Liver (tissue), 9 donors: ENCODE data around the gene ATP11A. TPM values are rescaled to one million over a fixed set of nuclear protein-coding genes. Genes with fewer than 3 reads are reported as not detected.

Experiments used
- DNase-seq: peaks from one replicate; pipeline ENCODE4 v3.0.0-alpha.2; 2017; ENCODE audit warnings: low spot score
- H3K27ac ChIP-seq, 2 donors: one replicate each; pipeline ENCODE4 v1.7.0; 2013; ENCODE audit warnings: inconsistent platforms in 2 of 2, low read length in 2 of 2, control low read depth in 1 of 2, low read depth in 1 of 2, mild to moderate bottlenecking in 1 of 2
- H3K27me3 ChIP-seq, 4 donors: one replicate each; pipeline versions ENCODE4 v1.6.1 to v1.7.0; 2013; ENCODE audit warnings: low read length in 3 of 4, inconsistent platforms in 1 of 4, mild to moderate bottlenecking in 1 of 4, moderate library complexity in 1 of 4; ENCODE audit not compliant: control insufficient read depth in 4 of 4, insufficient read depth in 4 of 4
- H3K36me3 ChIP-seq, 4 donors: one replicate each; pipeline versions ENCODE4 v1.6.1 to v1.7.0; 2013; ENCODE audit warnings: low read length in 3 of 4, mild to moderate bottlenecking in 3 of 4, low read depth in 1 of 4, moderate library complexity in 1 of 4; ENCODE audit not compliant: control insufficient read depth in 4 of 4, insufficient read depth in 3 of 4
- H3K4me1 ChIP-seq, 4 donors: one replicate each; pipeline versions ENCODE4 v1.6.1 to v1.7.0; 2013; ENCODE audit warnings: low read length in 3 of 4, mild to moderate bottlenecking in 3 of 4, moderate library complexity in 1 of 4; ENCODE audit not compliant: control insufficient read depth in 4 of 4, insufficient read depth in 4 of 4
- H3K4me3 ChIP-seq, 3 donors: one replicate each; pipeline versions ENCODE4 v1.6.1 to v1.7.0; 2013; ENCODE audit warnings: low read length in 3 of 3, control low read depth in 1 of 3, low read depth in 1 of 3, mild to moderate bottlenecking in 1 of 3
- H3K9ac ChIP-seq, 2 donors: one replicate each; pipeline ENCODE4 v1.7.0; 2013; ENCODE audit warnings: low read length in 2 of 2, mild to moderate bottlenecking in 2 of 2, moderate library complexity in 2 of 2, control low read depth in 1 of 2, low read depth in 1 of 2
- H3K9me3 ChIP-seq, 4 donors: one replicate each; pipeline versions ENCODE4 v1.6.1 to v1.7.0; 2013; ENCODE audit warnings: low read length in 3 of 4; ENCODE audit not compliant: control insufficient read depth in 4 of 4
- ATF3 ChIP-seq: IDR thresholded peaks from 2 replicates; pipeline ENCODE4 v1.6.1; 2016; ENCODE audit warnings: antibody characterized with exemption
- CTCF ChIP-seq: fragments of 150-350 bp; IDR thresholded peaks from 2 replicates; pipeline ENCODE4 v1.5.1; 2017; ENCODE audit warnings: improper control_type of control experiment, low read depth, low read length; ENCODE audit not compliant: missing input control
- EGR1 ChIP-seq, 2 donors: IDR thresholded peaks; 2 replicates each; pipeline ENCODE4 v1.6.1; 2016 to 2018; ENCODE audit warnings: antibody characterized with exemption in 2 of 2, low read depth in 2 of 2
- FOXA1 ChIP-seq: IDR thresholded peaks from 2 replicates; pipeline ENCODE4 v1.6.1; 2016; ENCODE audit warnings: antibody characterized with exemption
- FOXA2 ChIP-seq: IDR thresholded peaks from 2 replicates; pipeline ENCODE4 v1.6.1; 2016; ENCODE audit warnings: antibody characterized with exemption
- GABPA ChIP-seq, 2 donors: IDR thresholded peaks in 1 of 2; conservative IDR thresholded peaks in 1 of 2; 2 replicates each; pipeline ENCODE4 v1.6.1; 2016; ENCODE audit warnings: antibody characterized with exemption in 2 of 2, mild to moderate bottlenecking in 1 of 2, moderate library complexity in 1 of 2
- HNF4A ChIP-seq, 2 donors: conservative IDR thresholded peaks; 2 replicates each; pipeline ENCODE4 v1.6.1; 2016; ENCODE audit warnings: antibody characterized with exemption in 2 of 2, mild to moderate bottlenecking in 2 of 2
- HNF4G ChIP-seq: IDR thresholded peaks from 2 replicates; pipeline ENCODE4 v1.6.1; 2016; ENCODE audit warnings: antibody characterized with exemption
- JUND ChIP-seq, 2 donors: IDR thresholded peaks; 2 replicates each; pipeline ENCODE4 v1.6.1; 2016; ENCODE audit warnings: antibody characterized with exemption in 2 of 2
- NR2F2 ChIP-seq: IDR thresholded peaks from 2 replicates; pipeline ENCODE4 v1.6.1; 2016; ENCODE audit warnings: antibody characterized with exemption
- RAD21 ChIP-seq, 2 donors: IDR thresholded peaks; 2 replicates each; pipeline ENCODE4 v1.6.1; 2016; ENCODE audit warnings: antibody characterized with exemption in 2 of 2, mild to moderate bottlenecking in 2 of 2
- RXRA ChIP-seq, 2 donors: IDR thresholded peaks; 2 replicates each; pipeline ENCODE4 v1.6.1; 2017 to 2018; ENCODE audit warnings: antibody characterized with exemption in 2 of 2, mild to moderate bottlenecking in 1 of 2
- SP1 ChIP-seq: IDR thresholded peaks from 2 replicates; pipeline ENCODE4 v1.6.1; 2018; ENCODE audit warnings: antibody characterized with exemption, mild to moderate bottlenecking
- TAF1 ChIP-seq: conservative IDR thresholded peaks from 2 replicates; pipeline ENCODE4 v1.6.1; 2016; ENCODE audit warnings: antibody characterized with exemption, mild to moderate bottlenecking
- YY1 ChIP-seq: IDR thresholded peaks from 2 replicates; pipeline ENCODE4 v1.6.1; 2016; ENCODE audit warnings: antibody characterized with exemption, mild to moderate bottlenecking
- WGBS: extraction: QIAGEN DNeasy Blood & Tissue Kit; methylation state at CpG from one replicate; pipeline ENCODE4 v1.1.7; 2013; 5-methylcytosine and 5-hydroxymethylcytosine counted together
- polyA plus RNA-seq, 2 donors: library from polyadenylated mRNA; stranded (reverse) in 1 of 2; unstranded in 1 of 2; fragments of 200-250 nt in 1 of 2; fragments of >200 nt in 1 of 2; fragmentation: Nextera tagmentation in 1 of 2; extraction: Ambion mirVana in 1 of 2; gene quantifications; one replicate each; pipeline versions ENCODE4 v1.2.1 to v1.2.3, GENCODE V29; 2013 to 2015
- total RNA-seq, 2 donors: library from RNA; depleted of rRNA; stranded (reverse); fragments of >200 nt; gene quantifications; one replicate each; pipeline ENCODE4 v1.2.3, GENCODE V29; 2014
- TF ChIP-seq, protein P1 (sequence below): IDR thresholded peaks from 2 replicates; pipeline ENCODE4 v1.6.1; 2016; ENCODE audit warnings: antibody characterized with exemption, mild to moderate bottlenecking
- TF ChIP-seq, protein P2 (sequence below): IDR thresholded peaks from 2 replicates; pipeline ENCODE4 v1.6.1; 2016; ENCODE audit warnings: antibody characterized with exemption
- donor health status: healthy.
- donor health status: healthy.
- donor health status: healthy.
- donor health status: healthy.
- donor health status: healthy.

ATP11A gene
- total and polyA plus RNA-seq, 4 donors = 8.7 to 27.9 (median 13.8) TPM

- no peaks in the 10 kb centered on the region for H3K27me3 ChIP-seq
- H3K4me3 ChIP-seq = no peak overlapping the region
- H3K36me3 ChIP-seq = peaks cover 0 to 6% (median 3%) of the 10 kb centered on the region in 4 donors
- TF ChIP-seq NR2F2 (no peak), RAD21 (IDR thresholded peaks at IDR 0.05) (no peak), JUND (IDR thresholded peaks at IDR 0.05) (no peak), FOXA2 (no peak), GABPA (IDR thresholded peaks at IDR 0.05 in 1 of 2, conservative IDR thresholded peaks at IDR 0.05 in 1 of 2) (no peak), CTCF (no peak), EGR1 (IDR thresholded peaks at IDR 0.05; ENCODE audit: low read depth in 2 of 2) (no peak), FOXA1 (no peak), ATF3 (no peak), HNF4G (no peak), HNF4A (conservative IDR thresholded peaks at IDR 0.05) (no peak), TAF1 (no peak), RXRA (IDR thresholded peaks at IDR 0.05) (no peak)
- TF ChIP-seq, protein P1, sequence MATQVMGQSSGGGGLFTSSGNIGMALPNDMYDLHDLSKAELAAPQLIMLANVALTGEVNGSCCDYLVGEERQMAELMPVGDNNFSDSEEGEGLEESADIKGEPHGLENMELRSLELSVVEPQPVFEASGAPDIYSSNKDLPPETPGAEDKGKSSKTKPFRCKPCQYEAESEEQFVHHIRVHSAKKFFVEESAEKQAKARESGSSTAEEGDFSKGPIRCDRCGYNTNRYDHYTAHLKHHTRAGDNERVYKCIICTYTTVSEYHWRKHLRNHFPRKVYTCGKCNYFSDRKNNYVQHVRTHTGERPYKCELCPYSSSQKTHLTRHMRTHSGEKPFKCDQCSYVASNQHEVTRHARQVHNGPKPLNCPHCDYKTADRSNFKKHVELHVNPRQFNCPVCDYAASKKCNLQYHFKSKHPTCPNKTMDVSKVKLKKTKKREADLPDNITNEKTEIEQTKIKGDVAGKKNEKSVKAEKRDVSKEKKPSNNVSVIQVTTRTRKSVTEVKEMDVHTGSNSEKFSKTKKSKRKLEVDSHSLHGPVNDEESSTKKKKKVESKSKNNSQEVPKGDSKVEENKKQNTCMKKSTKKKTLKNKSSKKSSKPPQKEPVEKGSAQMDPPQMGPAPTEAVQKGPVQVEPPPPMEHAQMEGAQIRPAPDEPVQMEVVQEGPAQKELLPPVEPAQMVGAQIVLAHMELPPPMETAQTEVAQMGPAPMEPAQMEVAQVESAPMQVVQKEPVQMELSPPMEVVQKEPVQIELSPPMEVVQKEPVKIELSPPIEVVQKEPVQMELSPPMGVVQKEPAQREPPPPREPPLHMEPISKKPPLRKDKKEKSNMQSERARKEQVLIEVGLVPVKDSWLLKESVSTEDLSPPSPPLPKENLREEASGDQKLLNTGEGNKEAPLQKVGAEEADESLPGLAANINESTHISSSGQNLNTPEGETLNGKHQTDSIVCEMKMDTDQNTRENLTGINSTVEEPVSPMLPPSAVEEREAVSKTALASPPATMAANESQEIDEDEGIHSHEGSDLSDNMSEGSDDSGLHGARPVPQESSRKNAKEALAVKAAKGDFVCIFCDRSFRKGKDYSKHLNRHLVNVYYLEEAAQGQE = no peak
- TF ChIP-seq, protein P2, sequence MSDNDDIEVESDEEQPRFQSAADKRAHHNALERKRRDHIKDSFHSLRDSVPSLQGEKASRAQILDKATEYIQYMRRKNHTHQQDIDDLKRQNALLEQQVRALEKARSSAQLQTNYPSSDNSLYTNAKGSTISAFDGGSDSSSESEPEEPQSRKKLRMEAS = no peak
- 88% methylated on average over 6 of the region's 6 CpGs for WGBS
- H3K9me3 ChIP-seq = no peaks in the 10 kb centered on the region
- no peak overlapping the region for H3K27ac ChIP-seq
- H3K4me1 ChIP-seq = peaks cover 0 to 11% (median 8%) of the 10 kb centered on the region in 4 donors
- no peak overlapping the region for H3K9ac ChIP-seq
- no peak for DNase-seq
Measured at GRCh38 chr13:112887151-112887550, 197.3 kb downstream of the ATP11A start.

DNA sequence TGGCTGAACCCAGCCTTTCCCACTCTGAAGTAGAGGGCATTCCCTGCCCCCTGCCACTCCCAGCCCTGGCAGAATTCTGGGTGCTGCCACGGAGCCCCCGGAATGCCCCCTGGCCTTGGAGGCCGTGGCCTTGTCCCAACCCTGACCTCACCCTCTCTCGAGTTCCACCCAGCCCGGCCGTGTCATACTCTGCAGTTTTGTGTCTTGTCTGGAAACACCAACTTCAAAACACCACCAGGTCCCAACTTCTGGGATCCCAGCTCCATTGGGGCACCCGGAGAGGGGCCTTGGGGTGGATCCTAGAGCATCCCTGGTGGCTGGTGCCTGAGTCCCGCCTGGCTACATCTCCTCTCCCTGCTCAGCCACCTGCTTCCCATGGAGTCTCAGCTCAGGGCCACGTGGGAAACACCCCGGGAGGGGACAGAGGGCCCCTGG lies 197.7 kb downstream of the ATP11A start:
- Histone ChIP-seq H3K4me3 (no peak overlapping the region), H3K4me1 (peaks cover 0 to 15% (median 10%) of the 10 kb centered on the region in 4 donors), H3K27me3 (no peaks in the 10 kb centered on the region), H3K36me3 (peaks cover 0 to 4% (median under 1%) of the 10 kb centered on the region in 4 donors), H3K9ac (no peak overlapping the region), H3K27ac (no peak overlapping the region), H3K9me3 (no peaks in the 10 kb centered on the region)
- WGBS = 85% methylated on average over 10 of the region's 10 CpGs
- no peak for DNase-seq
- TF ChIP-seq FOXA1 = no peak
- TF ChIP-seq RXRA (IDR thresholded peaks at IDR 0.05) = no peak
- TF ChIP-seq, protein P2 = no peak
- no peak for TF ChIP-seq HNF4G
- TF ChIP-seq HNF4A (conservative IDR thresholded peaks at IDR 0.05) = no peak
- no peak for TF ChIP-seq GABPA (IDR thresholded peaks at IDR 0.05 in 1 of 2, conservative IDR thresholded peaks at IDR 0.05 in 1 of 2)
- no peak for TF ChIP-seq YY1
- no peak for TF ChIP-seq ATF3
- TF ChIP-seq JUND (IDR thresholded peaks at IDR 0.05) = no peak
- TF ChIP-seq FOXA2 = no peak
- no peak for TF ChIP-seq NR2F2
- no peak for TF ChIP-seq SP1
- no peak for TF ChIP-seq RAD21 (IDR thresholded peaks at IDR 0.05)
- no peak for TF ChIP-seq CTCF
- TF ChIP-seq, protein P1 = no peak
- TF ChIP-seq EGR1 (IDR thresholded peaks at IDR 0.05; ENCODE audit: low read depth in 2 of 2) = no peak
